ENCODE data around the gene QDPR.
"Not testable (repeated sequence)": the region's sequence is repeated elsewhere in the genome, so short reads cannot be mapped to it uniquely, and the experiment has no call there.

The QDPR gene

GRCh38 chr4:17511950-17512795 is at the start of gene QDPR:
TSS of gene QDPR (minus strand) at chr4:17512090. CDS start at chr4:17512054, 36 bp downstream.
- DNase-seq, result peak; percentile 71

DNA sequence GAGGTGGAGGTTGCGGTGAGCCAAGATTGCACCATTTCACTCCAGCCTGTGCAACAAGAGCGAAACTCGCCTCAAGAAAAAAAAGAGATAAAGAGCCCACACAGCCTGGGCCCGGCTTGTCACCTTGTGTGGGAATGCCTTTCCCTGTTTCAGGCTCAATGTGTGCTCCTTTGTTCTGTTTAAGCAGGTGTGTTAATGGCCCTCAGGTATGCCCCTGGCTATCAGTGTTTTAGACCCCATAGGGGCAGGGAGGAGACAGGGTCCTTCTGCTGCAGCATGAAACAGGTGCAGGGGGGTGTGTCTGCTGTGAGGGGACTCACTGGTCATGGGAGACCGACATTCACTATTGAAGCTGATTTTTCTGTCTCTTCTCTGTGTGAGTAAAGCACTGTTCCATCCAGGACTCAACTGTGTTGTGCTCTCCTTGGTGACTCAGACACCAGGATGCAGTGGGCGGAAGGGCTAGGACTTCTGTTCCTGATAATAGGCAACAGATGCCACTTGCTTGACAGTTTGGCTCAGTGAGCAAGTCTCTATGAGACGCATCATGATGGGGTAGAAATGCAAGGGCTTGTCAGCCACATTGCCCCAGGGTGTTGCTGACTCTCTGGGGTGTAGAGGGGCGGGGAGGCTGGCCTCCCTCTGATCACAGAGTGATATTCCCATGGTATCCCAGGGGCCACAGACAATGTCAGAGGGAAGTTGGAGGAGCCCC is 49.5 kb upstream of the QDPR start:
- no peak for DNase-seq

DNA sequence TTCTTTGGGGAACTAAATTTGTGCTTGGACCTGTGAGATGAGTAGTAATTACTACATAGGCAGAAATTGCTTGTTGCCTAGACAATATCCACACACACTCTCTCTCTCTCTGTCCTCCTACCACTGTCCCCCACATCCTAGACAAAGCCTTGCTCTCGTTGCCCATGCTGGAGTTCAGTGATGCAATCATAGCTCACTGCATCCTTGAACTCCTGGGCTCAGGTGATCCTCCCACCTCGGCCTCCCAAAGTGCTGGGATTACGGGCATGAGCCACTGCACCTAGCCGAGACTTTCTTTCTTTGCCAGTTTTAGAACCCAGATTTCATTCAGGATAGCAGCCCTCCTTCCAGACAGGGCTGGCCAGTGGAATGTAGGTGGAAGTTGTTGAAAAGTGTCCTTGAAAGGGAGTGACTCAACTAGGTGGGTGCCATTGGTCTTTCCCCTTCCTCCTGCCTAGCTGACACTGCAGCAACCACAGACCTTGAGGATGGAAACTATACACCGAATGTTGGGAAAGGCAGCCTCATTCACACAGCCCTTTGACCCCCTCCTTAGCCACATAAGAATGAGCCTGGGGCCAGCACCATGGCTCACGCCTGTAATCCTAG is 48.3 kb upstream of the QDPR start:
- no peak for DNase-seq

GRCh38 chr4:17559709-17560048 is 47.8 kb upstream of the QDPR start:
- DNase-seq, result no peak

GRCh38 chr4:17558941-17559708 is 47.2 kb upstream of the QDPR start:
- no peak for DNase-seq

GRCh38 chr4:17557880-17558279 is 46.0 kb upstream of the QDPR start:
- no peak for DNase-seq

GRCh38 chr4:17556498-17556897 is 44.6 kb upstream of the QDPR start:
- no peak for DNase-seq

DNA sequence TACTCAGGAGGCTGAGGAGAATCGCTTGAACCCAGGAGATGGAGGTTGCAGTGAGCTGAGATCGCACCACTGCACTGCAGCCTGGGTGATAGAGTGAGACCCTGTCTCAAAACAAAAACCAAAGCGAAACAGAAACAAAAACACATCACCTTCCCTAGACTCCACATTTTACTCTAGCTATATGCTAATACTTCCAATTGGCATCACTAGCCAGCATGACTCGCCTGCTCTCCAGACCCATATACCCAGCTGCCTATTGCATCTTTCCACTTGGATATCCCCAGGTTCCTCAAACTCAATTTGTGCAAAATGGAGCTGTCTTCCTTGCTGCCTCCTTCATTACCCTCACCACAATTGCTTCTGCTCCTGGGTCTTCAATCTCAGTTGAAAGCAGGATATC is 42.7 kb upstream of the QDPR start:
- no peak for DNase-seq

DNA sequence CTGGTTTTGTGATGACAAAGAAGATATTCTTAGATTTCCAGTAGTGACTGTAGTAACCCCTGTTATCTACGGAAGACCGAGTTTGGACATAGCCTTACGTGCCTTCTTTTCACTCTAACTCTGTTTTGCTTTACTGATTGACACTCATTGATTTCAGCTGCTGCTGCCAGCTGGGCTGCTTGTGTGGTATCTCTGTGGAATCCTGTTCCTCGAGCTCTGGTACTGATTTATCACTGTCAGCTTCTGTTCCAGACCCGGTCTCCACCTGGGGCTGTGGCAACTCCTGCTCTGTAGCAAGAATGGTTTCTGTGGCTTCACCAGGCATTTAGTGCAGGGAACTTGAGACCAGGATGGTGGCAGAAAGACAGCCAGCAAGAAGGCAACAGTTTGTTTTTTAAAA is 40.5 kb upstream of the QDPR start:
- DNase-seq, result no peak

- DNase-seq, result no peak
Measured at GRCh38 chr4:17550549-17550948, 38.7 kb upstream of the QDPR start.

GRCh38 chr4:17546678-17547077 is 34.8 kb upstream of the QDPR start:
- DNase-seq, result no peak

- DNase-seq, result no peak
Measured at GRCh38 chr4:17546222-17546621, 34.3 kb upstream of the QDPR start.

DNA sequence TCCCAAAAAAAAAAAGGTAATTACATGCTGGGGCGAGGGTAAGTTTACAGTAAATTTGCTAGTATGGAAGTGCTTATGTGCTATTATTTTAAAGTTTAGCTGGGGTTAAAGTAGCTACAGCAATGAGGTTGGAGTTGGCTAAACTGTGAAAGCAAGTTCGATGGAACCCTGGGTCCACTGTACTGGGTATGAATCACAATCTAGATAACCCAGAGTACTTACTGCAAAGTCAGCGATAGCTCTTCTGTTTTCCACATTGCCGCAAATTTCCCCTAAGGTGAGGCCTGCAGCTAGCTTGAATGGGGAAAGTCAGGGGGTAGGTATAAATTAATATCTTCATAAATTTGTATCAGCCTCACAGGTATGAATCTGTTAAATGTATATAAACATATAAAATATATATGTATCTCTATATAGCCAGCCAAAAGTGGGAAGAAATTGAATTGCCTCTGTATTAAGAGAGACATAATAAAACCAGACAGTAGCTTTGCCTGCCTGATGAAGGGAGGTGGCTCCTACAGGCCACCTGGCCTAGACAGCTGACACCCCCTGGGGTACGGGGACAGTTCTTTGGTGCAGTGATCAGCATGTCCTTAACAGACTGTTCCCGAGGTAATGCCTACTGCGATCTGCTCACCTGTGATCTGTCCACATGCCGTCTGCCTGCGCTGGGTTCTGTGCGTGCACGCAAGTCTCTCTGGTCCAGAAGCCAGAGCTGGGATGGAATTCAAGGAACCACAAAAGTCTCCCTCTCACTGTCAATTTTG is 33.7 kb upstream of the QDPR start:
- no peak for DNase-seq

- DNase-seq, result no peak
Measured at GRCh38 chr4:17544831-17545234, 32.9 kb upstream of the QDPR start.

GRCh38 chr4:17544205-17544604 is 32.3 kb upstream of the QDPR start:
- no peak for DNase-seq

DNA sequence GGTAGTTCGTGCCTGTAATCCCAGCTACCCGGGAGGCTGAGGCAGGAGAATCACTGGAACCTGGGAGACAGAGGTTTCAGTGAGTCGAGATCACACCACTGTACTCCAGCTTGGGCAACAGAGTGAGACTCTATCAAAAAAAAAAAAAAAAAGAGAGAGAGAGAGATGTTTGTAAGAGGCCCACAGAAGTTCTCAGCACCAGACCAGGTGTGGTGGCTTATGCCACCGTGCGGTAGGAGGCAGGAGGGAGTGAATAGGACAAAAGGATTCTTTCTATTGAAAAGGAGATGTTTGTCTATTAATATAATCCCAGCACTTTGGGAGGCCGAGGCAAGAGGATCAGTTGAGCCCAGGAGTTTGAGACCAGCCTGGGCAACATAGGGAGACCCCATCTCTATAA is 25.2 kb upstream of the QDPR start:
- DNase-seq, result not testable (repeated sequence)

DNA sequence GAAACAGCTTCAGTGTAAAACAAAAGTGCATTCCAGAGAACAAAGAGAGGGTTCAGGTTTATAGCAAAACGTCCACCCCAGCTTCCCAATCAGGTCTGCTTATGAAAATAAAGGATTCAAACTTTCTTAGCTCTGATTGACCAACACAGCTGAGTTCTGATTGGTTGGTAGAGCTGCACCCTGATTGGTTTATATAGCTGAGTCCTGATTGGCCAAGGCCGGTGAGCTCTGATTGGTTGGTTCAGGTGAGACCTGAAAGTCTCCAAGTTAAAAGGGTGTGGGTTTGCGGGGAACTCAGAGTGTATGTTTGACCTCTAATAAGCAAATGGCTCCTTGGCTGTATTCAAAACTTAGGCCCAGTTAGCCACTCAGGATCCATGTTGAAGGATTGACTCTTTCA is 24.0 kb upstream of the QDPR start:
- DNase-seq, result no peak

DNA sequence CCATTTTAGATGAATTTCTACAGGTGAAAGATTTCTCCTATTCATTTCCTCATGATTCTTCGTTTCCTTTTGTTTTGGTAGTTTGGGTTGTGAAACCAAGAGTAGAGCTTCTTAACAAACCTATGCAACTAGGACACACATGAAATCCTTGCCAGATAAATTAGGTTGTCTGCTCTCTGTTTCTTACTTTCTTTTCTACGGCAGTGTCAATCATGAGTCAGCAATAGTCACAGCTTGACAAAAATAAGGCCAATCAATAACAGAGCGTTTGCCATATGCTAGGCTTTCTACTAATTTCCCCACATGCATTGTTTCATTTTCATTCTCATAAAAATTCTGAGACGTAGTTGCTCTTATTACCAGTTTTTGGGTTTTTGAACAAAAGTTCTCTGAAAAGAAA is 23.4 kb upstream of the QDPR start:
- DNase-seq, result no peak

GRCh38 chr4:17534705-17535104 is 22.8 kb upstream of the QDPR start:
- no peak for DNase-seq

DNA sequence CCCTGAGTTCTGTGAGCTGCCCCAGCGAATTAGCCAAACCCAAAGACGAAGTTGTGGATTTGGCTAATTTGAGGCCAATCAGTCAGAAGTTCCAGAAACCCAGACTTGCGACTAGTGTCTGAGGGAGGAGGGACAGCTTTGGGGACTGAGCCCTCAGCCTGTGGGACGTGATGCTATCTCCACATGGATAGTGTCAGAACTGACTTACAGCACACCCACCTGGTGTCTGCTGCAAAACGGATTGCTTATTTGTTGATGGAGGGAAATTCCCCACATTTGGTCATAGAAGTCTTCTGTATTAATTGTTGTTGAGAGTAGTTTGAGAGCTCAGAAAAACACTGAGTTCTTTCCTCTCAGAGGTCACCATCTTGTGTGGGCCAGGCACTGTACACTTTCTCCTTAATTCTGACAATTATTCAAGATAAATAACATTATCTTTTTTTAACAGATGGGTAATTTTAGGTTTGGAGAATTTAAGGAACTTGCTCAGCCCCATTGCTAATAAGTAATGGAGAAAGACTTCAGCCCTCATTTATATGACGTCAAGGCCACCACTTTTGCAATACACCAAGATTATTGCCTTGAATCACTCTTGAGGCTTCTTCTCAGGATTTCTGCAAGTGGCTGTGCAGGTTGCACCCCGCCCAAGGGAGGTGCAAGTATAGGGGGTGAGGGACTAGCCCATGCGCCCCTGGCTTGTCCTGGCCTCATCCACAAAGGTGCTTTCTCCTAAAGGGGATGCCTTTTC is 19.8 kb upstream of the QDPR start:
- no peak for DNase-seq

DNA sequence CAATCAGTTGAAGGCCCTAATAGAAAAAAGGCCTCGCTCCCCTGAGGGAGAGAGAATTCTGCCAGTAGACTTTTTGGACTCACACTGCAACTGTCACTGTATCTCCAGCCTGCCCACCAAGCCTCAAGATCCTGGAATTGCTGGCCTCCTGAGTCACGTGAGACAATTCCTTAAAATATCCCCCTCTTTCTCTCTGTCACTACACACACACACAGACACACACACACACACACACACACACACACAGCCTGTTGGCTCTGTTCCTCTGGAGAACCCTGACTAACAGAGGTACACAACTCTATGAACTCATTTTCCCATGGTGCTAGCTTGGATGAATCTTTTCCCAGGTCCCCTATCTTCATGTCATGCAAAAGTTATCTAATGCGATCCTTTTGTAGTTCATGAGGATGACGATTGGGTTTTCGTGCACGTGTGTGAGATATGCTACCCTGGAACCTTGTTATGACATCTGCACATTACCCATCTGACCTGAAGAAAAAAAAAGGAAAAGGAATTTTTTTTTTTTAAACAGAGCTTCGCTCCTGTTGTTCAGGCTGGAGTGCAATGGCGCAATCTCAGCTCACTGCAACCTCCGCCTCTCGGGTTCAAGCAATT is 16.8 kb upstream of the QDPR start:
- DNase-seq, result no peak

Data from GDM1 (cell line).